Measurements from ENCODE around the gene IL16. TPM values are rescaled to one million over a fixed set of nuclear protein-coding genes. Genes with fewer than 3 reads are reported as not detected.

IL16 gene
- total RNA-seq, 4 donors from 2014 or later: 9.7 to 15.2 (median 10.9) TPM

- intact Hi-C loops (cut with DNase I; ENCODE audit: low total_unique reads): no loop called here
- H3K4me3 ChIP-seq (ENCODE audit: low read depth, poor library complexity, severe bottlenecking): no peak overlapping the region
- 51 to 54% methylated on average over 3 of the region's 3 CpGs for WGBS, 2 donors
- TF ChIP-seq POLR2A (IDR thresholded peaks at IDR 0.05): no peak
- no peak for TF ChIP-seq CTCF (IDR thresholded peaks at IDR 0.05)
- DNase-seq (ENCODE audit: low spot score in 2 of 2): peak in 1 of 2 donors; percentile 85
Observed at GRCh38 chr15:81297147-81297572, 100.5 kb downstream of the IL16 start.

- no peak for TF ChIP-seq CTCF (IDR thresholded peaks at IDR 0.05)
- no peak for TF ChIP-seq POLR2A (IDR thresholded peaks at IDR 0.05)
- 65 to 71% methylated on average over 4 of the region's 4 CpGs for WGBS, 2 donors
- no peak overlapping the region for H3K4me3 ChIP-seq (ENCODE audit: low read depth, poor library complexity, severe bottlenecking)
- intact Hi-C loops (cut with DNase I; ENCODE audit: low total_unique reads): no loop called here
- peak in 1 of 2 donors; percentile 65 for DNase-seq (ENCODE audit: low spot score in 2 of 2)
Observed at GRCh38 chr15:81297603-81298575, 101.2 kb downstream of the IL16 start.

GRCh38 chr15:81298611-81299010, 101.9 kb downstream of the IL16 start:
- peak in 1 of 2 donors; percentile 53 for DNase-seq (ENCODE audit: low spot score in 2 of 2)
- TF ChIP-seq POLR2A (IDR thresholded peaks at IDR 0.05): no peak
- TF ChIP-seq CTCF (IDR thresholded peaks at IDR 0.05): no peak
- intact Hi-C loops (cut with DNase I; ENCODE audit: low total_unique reads): no loop called here
- 55 to 62% methylated on average over 6 of the region's 6 CpGs for WGBS, 2 donors
- H3K4me3 ChIP-seq (ENCODE audit: low read depth, poor library complexity, severe bottlenecking): no peak overlapping the region

- no peak for DNase-seq (ENCODE audit: low spot score in 2 of 2)
- WGBS, 2 donors: 85 to 93% methylated on average over 3 of the region's 3 CpGs
- intact Hi-C loops (cut with DNase I; ENCODE audit: low total_unique reads): no loop called here
- no peak overlapping the region for H3K4me3 ChIP-seq (ENCODE audit: low read depth, poor library complexity, severe bottlenecking)
- TF ChIP-seq POLR2A (IDR thresholded peaks at IDR 0.05) (no peak), CTCF (IDR thresholded peaks at IDR 0.05) (no peak)
Observed at GRCh38 chr15:81299156-81299555, 102.5 kb downstream of the IL16 start.

- H3K4me3 ChIP-seq (ENCODE audit: low read depth, poor library complexity, severe bottlenecking): no peak overlapping the region
- 88% methylated on average over 12 to 14 of the region's 14 CpGs for WGBS, 2 donors
- intact Hi-C loops (cut with DNase I; ENCODE audit: low total_unique reads): no loop called here
- DNase-seq (ENCODE audit: low spot score in 2 of 2): peak in 1 of 2 donors; percentile 82
- TF ChIP-seq POLR2A (IDR thresholded peaks at IDR 0.05) (no peak), CTCF (IDR thresholded peaks at IDR 0.05) (no peak)
Observed at GRCh38 chr15:81299630-81300273, 103.1 kb downstream of the IL16 start.
